CD4-positive, alpha-beta T cell treated with Interleukin-2 at 100 ng/mL for 4 hours (primary cell): ENCODE measurements around the gene GLI2.

ENCODE experiments used
- DNase-seq: peaks from one replicate; pipeline ENCODE4 v3.0.0-alpha.2; 2020; ENCODE audit warnings: low spot score

The GLI2 gene

GRCh38 chr2:120715353-120715752 is 20.3 kb upstream of the GLI2 start:
- DNase-seq, result no peak

GRCh38 chr2:120715941-120716340 is 19.7 kb upstream of the GLI2 start:
- no peak for DNase-seq

- DNase-seq, result no peak
These were observed 18.8 kb upstream of the GLI2 start for GRCh38 chr2:120716641-120717585.

- no peak for DNase-seq
These were observed 16.2 kb upstream of the GLI2 start for GRCh38 chr2:120719491-120719890.

- no peak for DNase-seq
These were observed 15.4 kb upstream of the GLI2 start for GRCh38 chr2:120720231-120720630.

GRCh38 chr2:120720746-120721375 is 14.8 kb upstream of the GLI2 start:
- no peak for DNase-seq

GRCh38 chr2:120722246-120722567 is 13.5 kb upstream of the GLI2 start:
- no peak for DNase-seq

GRCh38 chr2:120722568-120723421 is 12.9 kb upstream of the GLI2 start:
- no peak for DNase-seq

- DNase-seq, result no peak
These were observed 9.4 kb upstream of the GLI2 start for GRCh38 chr2:120726245-120726644.

- DNase-seq, result no peak
These were observed 6.0 kb upstream of the GLI2 start for GRCh38 chr2:120729406-120730399.

- DNase-seq, result no peak
These were observed 4.5 kb upstream of the GLI2 start for GRCh38 chr2:120731175-120731574.

- no peak for DNase-seq
These were observed 3.0 kb upstream of the GLI2 start for GRCh38 chr2:120732506-120733237.

GRCh38 chr2:120733238-120733932 is 2.3 kb upstream of the GLI2 start:
- no peak for DNase-seq

GRCh38 chr2:120734930-120735651 is 577 bp upstream of the GLI2 start:
- no peak for DNase-seq

GRCh38 chr2:120736202-120736623 is 545 bp downstream of the GLI2 start:
- DNase-seq, result no peak

- DNase-seq, result no peak
These were observed 1.1 kb downstream of the GLI2 start for GRCh38 chr2:120736624-120737339.

- no peak for DNase-seq
These were observed 1.9 kb downstream of the GLI2 start for GRCh38 chr2:120737340-120738101.

- DNase-seq, result no peak
These were observed 2.4 kb downstream of the GLI2 start for GRCh38 chr2:120738117-120738516.
